Vagina (tissue), 2 donors: ENCODE measurements around the gene ZIC2.

ENCODE experiments used
- CTCF ChIP-seq, 3 experiments: fragments of 450-650 bp in 2 of 3; fragments of 200-600 bp in 1 of 3; sonication (generic) in 1 of 3; IDR thresholded peaks; one replicate each; pipeline ENCODE4 v1.5.1; 2017 to 2019; ENCODE audit warnings: antibody characterized with exemption in 3 of 3, mild to moderate bottlenecking in 2 of 3, moderate library complexity in 2 of 3
- POLR2A ChIP-seq, 2 donors: fragments of 450-650 bp; IDR thresholded peaks; one replicate each; pipeline ENCODE4 v1.6.1; 2017; ENCODE audit warnings: antibody characterized with exemption in 2 of 2, mild to moderate bottlenecking in 2 of 2, moderate library complexity in 2 of 2

GRCh38 chr13:99944606-99945005 lies 37.0 kb upstream of the ZIC2 start:
- TF ChIP-seq CTCF (IDR thresholded peaks at IDR 0.05) (no peak), POLR2A (IDR thresholded peaks at IDR 0.05) (no peak)
